IMR-90 (cell line): Measurements from ENCODE around the gene MAML3. TPM values are rescaled to one million over a fixed set of nuclear protein-coding genes. Genes with fewer than 3 reads are reported as not detected.

Experiments used
- ATAC-seq: fragments of 200-7000 bp; cut with Tn5 transposase; 2 replicates; pipeline ENCODE4 v1.9.1; 2020; ENCODE audit warnings: low read depth, mild to moderate bottlenecking, moderate library complexity
- BruUV-seq: library from RNA; stranded (reverse); fragments of 400-500 nt; replicated peaks from 2 replicates; lab custom pipeline; 2021; lab: Mats Ljungman, UMichigan
- CTCF ChIA-PET: fragments of 300-600 bp; formaldehyde crosslinking; extraction: SDS; loops from one replicate; lab custom pipeline; 2021; ENCODE audit warnings: antibody characterized with exemption; lab: Yijun Ruan, JAX
- POLR2A ChIA-PET: fragments of 300-600 bp; sonication (Branson Sonifier 250); formaldehyde crosslinking; loops from one replicate; lab custom pipeline; 2022; ENCODE audit warnings: antibody characterized with exemption; ENCODE audit not compliant: unreplicated experiment; lab: Charles Lee
- DNase-seq: peaks from one replicate; pipeline ENCODE4 v3.0.0; 2013
- H2AFZ ChIP-seq: replicated peaks from 2 replicates; pipeline ENCODE3; 2013; ENCODE audit warnings: low read length, mild to moderate bottlenecking; ENCODE audit not compliant: poor library complexity
- H2AK5ac ChIP-seq: 2 replicates; pipeline ENCODE4 v1.6.1; 2013; ENCODE audit warnings: low read depth, low read length, inconsistent platforms
- H2AK9ac ChIP-seq: replicated peaks from 2 replicates; pipeline ENCODE3; 2013; ENCODE audit warnings: mild to moderate bottlenecking, low read depth, low read length, moderate library complexity; ENCODE audit not compliant: poor library complexity
- H2BK120ac ChIP-seq: 2 replicates; pipeline ENCODE4 v1.6.1; 2013; ENCODE audit warnings: low read depth, low read length, inconsistent platforms
- H2BK15ac ChIP-seq: 3 replicates; pipeline ENCODE4 v1.6.1; 2013; ENCODE audit warnings: low read depth, low read length, inconsistent platforms
- H2BK20ac ChIP-seq: 2 replicates; pipeline ENCODE4 v1.6.1; 2013; ENCODE audit warnings: low read depth, mild to moderate bottlenecking, inconsistent platforms, low read length, moderate library complexity
- H2BK5ac ChIP-seq: 2 replicates; pipeline ENCODE4 v1.6.1; 2013; ENCODE audit warnings: mild to moderate bottlenecking, low read depth, low read length, inconsistent platforms; ENCODE audit not compliant: poor library complexity, severe bottlenecking
- H3K14ac ChIP-seq: replicated peaks from 2 replicates; pipeline ENCODE4 v1.6.1; 2013; ENCODE audit warnings: low read depth, low read length, inconsistent platforms
- H3K18ac ChIP-seq: 2 replicates; pipeline ENCODE4 v1.6.1; 2013; ENCODE audit warnings: low read depth, low read length, control low read depth
- H3K23ac ChIP-seq: 2 replicates; pipeline ENCODE4 v1.6.1; 2013; ENCODE audit warnings: low read depth, low read length, inconsistent platforms
- H3K27ac ChIP-seq: 2 replicates; pipeline ENCODE4 v1.5.1; 2013; ENCODE audit warnings: mild to moderate bottlenecking, control low read depth, low read length; ENCODE audit not compliant: insufficient read depth
- H3K27me3 ChIP-seq: 2 replicates; pipeline ENCODE4 v1.6.1; 2013; ENCODE audit warnings: low read length; ENCODE audit not compliant: control insufficient read depth, insufficient read depth
- H3K36me3 ChIP-seq: 2 replicates; pipeline ENCODE4 v1.6.1; 2013; ENCODE audit warnings: low read length, mixed read lengths; ENCODE audit not compliant: control insufficient read depth, insufficient read depth
- H3K4ac ChIP-seq: 2 replicates; pipeline ENCODE4 v1.6.1; 2013; ENCODE audit warnings: low read depth, low read length, inconsistent platforms
- H3K4me1 ChIP-seq: 2 replicates; pipeline ENCODE4 v1.6.1; 2013; ENCODE audit warnings: low read length, mixed read lengths; ENCODE audit not compliant: control insufficient read depth, insufficient read depth
- H3K4me2 ChIP-seq: 2 replicates; pipeline ENCODE4 v1.6.1; 2013; ENCODE audit warnings: low read depth, mild to moderate bottlenecking, control low read depth, low read length, moderate library complexity
- H3K4me3 ChIP-seq: 2 replicates; pipeline ENCODE4 v1.5.1; 2013; ENCODE audit warnings: low read depth, mild to moderate bottlenecking, control low read depth, low read length, moderate library complexity; ENCODE audit not compliant: insufficient read depth
- H3K56ac ChIP-seq: 2 replicates; pipeline ENCODE4 v1.6.1; 2013; ENCODE audit warnings: low read length, inconsistent platforms; ENCODE audit not compliant: insufficient read depth; ENCODE audit errors: extremely low read depth
- H3K79me1 ChIP-seq, 2 experiments: 2 replicates each; pipeline ENCODE4 v1.6.1; 2013; ENCODE audit warnings: low read length in 2 of 2, inconsistent platforms in 1 of 2, low read depth in 1 of 2
- H3K9ac ChIP-seq: 2 replicates; pipeline ENCODE4 v1.6.1; 2013; ENCODE audit warnings: low read depth, low read length, control low read depth
- H3K9me1 ChIP-seq: 2 replicates; pipeline ENCODE4 v1.6.1; 2013; ENCODE audit warnings: low read length, inconsistent platforms; ENCODE audit not compliant: insufficient read depth
- H3K9me3 ChIP-seq: 2 replicates; pipeline ENCODE4 v1.6.1; 2013; ENCODE audit warnings: low read length; ENCODE audit not compliant: control insufficient read depth, insufficient read depth
- H4K20me1 ChIP-seq: 2 replicates; pipeline ENCODE4 v1.6.1; 2013; ENCODE audit warnings: low read length, inconsistent platforms; ENCODE audit not compliant: insufficient read depth
- H4K5ac ChIP-seq: 2 replicates; pipeline ENCODE4 v1.6.1; 2013; ENCODE audit warnings: mild to moderate bottlenecking, low read depth, low read length, control low read depth
- H4K8ac ChIP-seq, 2 experiments: 2 replicates each; pipeline ENCODE4 v1.6.1; 2013; ENCODE audit warnings: low read depth in 2 of 2, low read length in 2 of 2, control low read depth in 1 of 2, inconsistent platforms in 1 of 2
- H4K91ac ChIP-seq: 2 replicates; pipeline ENCODE4 v1.6.1; 2013; ENCODE audit warnings: low read depth, low read length, inconsistent platforms; ENCODE audit not compliant: insufficient read depth
- BHLHE40 ChIP-seq: fragments of 150-350 bp; IDR thresholded peaks from 2 replicates; pipeline ENCODE4 v1.6.1; 2016; ENCODE audit warnings: mild to moderate bottlenecking, low read depth, low read length
- CEBPB ChIP-seq: IDR thresholded peaks from 2 replicates; pipeline ENCODE4 v1.6.1; 2012; ENCODE audit warnings: low read depth, low read length, improper control_type of control experiment
- CHD1 ChIP-seq: IDR thresholded peaks from 2 replicates; pipeline ENCODE4 v1.6.1; 2012; ENCODE audit warnings: low read depth, low read length, improper control_type of control experiment
- CTCF ChIP-seq: conservative IDR thresholded peaks from 2 replicates; pipeline ENCODE4 v1.5.1; 2012; ENCODE audit warnings: mild to moderate bottlenecking, low read depth, low read length, improper control_type of control experiment
- ELK1 ChIP-seq: fragments of 150-350 bp; IDR thresholded peaks from 2 replicates; pipeline ENCODE4 v1.6.1; 2016; ENCODE audit warnings: low read depth, mild to moderate bottlenecking, low read length, moderate library complexity, borderline replicate concordance
- FOS ChIP-seq: fragments of 150-350 bp; IDR thresholded peaks from 2 replicates; pipeline ENCODE4 v1.6.1; 2016; ENCODE audit warnings: low read depth, low read length
- MAFK ChIP-seq: IDR thresholded peaks from 2 replicates; pipeline ENCODE4 v1.6.1; 2012; ENCODE audit warnings: low read depth, low read length, improper control_type of control experiment
- MAZ ChIP-seq: IDR thresholded peaks from 2 replicates; pipeline ENCODE4 v1.6.1; 2012; ENCODE audit warnings: low read depth, mild to moderate bottlenecking, low read length, improper control_type of control experiment, moderate library complexity, borderline replicate concordance
- MXI1 ChIP-seq: IDR thresholded peaks from 2 replicates; pipeline ENCODE4 v1.6.1; 2012; ENCODE audit warnings: low read depth, mild to moderate bottlenecking, low read length, moderate library complexity, borderline replicate concordance
- NFE2L2 ChIP-seq: fragments of 150-350 bp; IDR thresholded peaks from 2 replicates; pipeline ENCODE4 v1.6.1; 2016; ENCODE audit warnings: low read depth, mild to moderate bottlenecking, low read length
- POLR2A ChIP-seq: IDR thresholded peaks from 2 replicates; pipeline ENCODE4 v1.6.1; 2012; ENCODE audit warnings: mild to moderate bottlenecking, low read depth, low read length
- RAD21 ChIP-seq: IDR thresholded peaks from 2 replicates; pipeline ENCODE4 v1.6.1; 2012; ENCODE audit warnings: low read length, improper control_type of control experiment
- RCOR1 ChIP-seq: IDR thresholded peaks from 2 replicates; pipeline ENCODE4 v1.6.1; 2012; ENCODE audit warnings: mild to moderate bottlenecking, low read length, improper control_type of control experiment; ENCODE audit not compliant: insufficient replicate concordance
- RFX5 ChIP-seq: IDR thresholded peaks from 2 replicates; pipeline ENCODE4 v1.8.0; 2012; ENCODE audit warnings: low read depth, mild to moderate bottlenecking, low read length, moderate library complexity
- SMC3 ChIP-seq: fragments of 150-350 bp; IDR thresholded peaks from 2 replicates; pipeline ENCODE4 v1.6.1; 2016; ENCODE audit warnings: low read depth, mild to moderate bottlenecking, antibody characterized with exemption, low read length, moderate library complexity
- USF2 ChIP-seq: fragments of 150-350 bp; IDR thresholded peaks from 2 replicates; pipeline ENCODE4 v1.6.1; 2017; ENCODE audit warnings: mild to moderate bottlenecking, antibody characterized with exemption, low read length, low read depth
- WGBS, 2 experiments: methylation state at CpG; one replicate each; pipeline versions ENCODE4 v1.1.5 to v1.1.7; 2013; ENCODE audit warnings: missing lambda C conversion rate in 2 of 2; ENCODE audit not compliant: insufficient read length in 1 of 2; ENCODE audit errors: extremely low coverage in 2 of 2; 5-methylcytosine and 5-hydroxymethylcytosine counted together
- dilution Hi-C: fragments of 300-500 bp; cut with HindIII; formaldehyde crosslinking; loops from one replicate; pipeline ENCODE4 v1.14.3; 2018; ENCODE audit warnings: low sequenced_read_pairs; ENCODE audit not compliant: unreplicated experiment
- in situ Hi-C: fragments of 300-500 bp; cut with MboI; formaldehyde crosslinking; loops from 3 replicates; pipeline ENCODE4 v1.14.3; 2019; ENCODE audit warnings: low sequenced_read_pairs, inconsistent platforms, mixed read lengths
- intact Hi-C: fragments of 100-400 bp; cut with micrococcal nuclease; formaldehyde crosslinking; loops from 2 replicates; pipeline ENCODE4 v1.10.0; 2022
- polyA plus RNA-seq, 3 experiments: library from polyadenylated mRNA; depleted of rRNA; stranded (reverse); fragments of >200 nt; gene quantifications; 2 replicates each; pipeline ENCODE4 v1.2.3, GENCODE V29; 2012; ENCODE audit warnings: low replicate concordance in 1 of 3
- total RNA-seq: library from RNA; depleted of rRNA; stranded (reverse); fragments of >200 nt; gene quantifications from 2 replicates; pipeline ENCODE4 v1.2.3, GENCODE V29; 2012

The MAML3 gene
- total and polyA plus RNA-seq, 2 of the 4 experiments (the other 2 are of a cell fraction), result 0.90 to 1.7 TPM

- Histone ChIP-seq H3K23ac (no peak overlapping the region), H3K79me1 (no peaks in the 10 kb centered on the region; a peak in 1 of 4 replicates), H3K9me1 (no peaks in the 10 kb centered on the region; the same call in 1 of the 2 replicates), H2AK5ac (no peak overlapping the region), H2BK120ac (no peak overlapping the region), H3K36me3 (no peaks in the 10 kb centered on the region), H2BK15ac (no peak overlapping the region), H4K5ac (no peak overlapping the region), H3K18ac (no peak overlapping the region), H3K4me3 (no peak overlapping the region), H3K27me3 (no peaks in the 10 kb centered on the region), H3K4ac (no peak overlapping the region), H3K27ac (no peak overlapping the region), H2AFZ (no peak overlapping the region), H2AK9ac (no peak overlapping the region), H4K91ac (no peak overlapping the region), H3K4me2 (no peak overlapping the region), H4K20me1 (no peaks in the 10 kb centered on the region), H2BK20ac (no peak overlapping the region), H3K56ac (no peak overlapping the region), H3K4me1 (peaks cover 3% of the 10 kb centered on the region), H2BK5ac (no peak overlapping the region), H4K8ac (no peak overlapping the region), H3K9ac (no peak overlapping the region), H3K9me3 (no peaks in the 10 kb centered on the region), H3K14ac (no peak overlapping the region)
- dilution Hi-C loops (no loop called here), intact Hi-C loops (no loop called here), in situ Hi-C loops (no loop called here)
- TF ChIP-seq BHLHE40, result no peak
- TF ChIP-seq RFX5, result no peak
- TF ChIP-seq RAD21, result no peak
- TF ChIP-seq MAFK, result no peak
- TF ChIP-seq MXI1, result no peak
- TF ChIP-seq CEBPB, result no peak
- TF ChIP-seq ELK1, result no peak
- TF ChIP-seq MAZ, result no peak
- TF ChIP-seq POLR2A, result no peak
- TF ChIP-seq CTCF, result no peak
- no peak for TF ChIP-seq NFE2L2
- TF ChIP-seq CHD1, result no peak
- no peak for TF ChIP-seq RCOR1
- no peak for TF ChIP-seq FOS
- no peak for TF ChIP-seq SMC3
- TF ChIP-seq USF2, result no peak
- no TSS peak for BruUV-seq
- ChIA-PET CTCF (no interaction called here), POLR2A (no interaction called here)
- WGBS, 2 experiments, result 33% methylated on average over 1 of the region's 4 CpGs; no CpG with 5 or more reads in 1 of the 2 experiments
- ATAC-seq (no peak), DNase-seq (no peak)
Observed at GRCh38 chr4:139800082-139800481, 353.9 kb downstream of the MAML3 start.
